ENCODE measurements around the gene C21orf58.

Gene C21orf58

GRCh38 chr21:46268371-46268770 lies 55.3 kb downstream of the C21orf58 start:
- peak in 2 of 10 donors; percentile 42 to 61 for DNase-seq
- intact Hi-C loops (cut with DNase I), result no loop called here

- peak in 2 of 10 donors; percentile 57 to 63 for DNase-seq
Measured at GRCh38 chr21:46266946-46267345, 56.7 kb downstream of the C21orf58 start.

GRCh38 chr21:46265736-46266525 lies 57.7 kb downstream of the C21orf58 start:
- intact Hi-C loops (cut with DNase I), result no loop called here
- peak in 1 of 10 donors; percentile 61 for DNase-seq

More at GRCh38 chr21:46266946-46267345, 56.7 kb downstream of the C21orf58 start:
- intact Hi-C loops (cut with DNase I), result no loop called here

GRCh38 chr21:46264690-46265144 lies 59.0 kb downstream of the C21orf58 start:
- DNase-seq, result peak in 2 of 10 donors; percentile 78 to 83
- intact Hi-C loops (cut with DNase I), result no loop called here

GRCh38 chr21:46264046-46264689 lies 59.5 kb downstream of the C21orf58 start:
- intact Hi-C loops (cut with DNase I), result no loop called here
- DNase-seq, result peak in 2 of 10 donors; percentile 68 to 75

- intact Hi-C loops (cut with DNase I), result no loop called here
- no peak for DNase-seq
Measured at GRCh38 chr21:46256501-46256994, 67.1 kb downstream of the C21orf58 start.

- no peak for DNase-seq
- intact Hi-C loops (cut with DNase I), result no loop called here
Measured at GRCh38 chr21:46255758-46256337, 67.8 kb downstream of the C21orf58 start.

GRCh38 chr21:46255166-46255565 lies 68.5 kb downstream of the C21orf58 start:
- peak in 1 of 10 donors; percentile 75 for DNase-seq
- intact Hi-C loops (cut with DNase I), result no loop called here

GRCh38 chr21:46254208-46254975 lies 69.3 kb downstream of the C21orf58 start:
- intact Hi-C loops (cut with DNase I), result no loop called here
- peak in 1 of 10 donors; percentile 68 for DNase-seq

- no peak for DNase-seq
- intact Hi-C loops (cut with DNase I), result no loop called here
Measured at GRCh38 chr21:46253610-46254124, 70.0 kb downstream of the C21orf58 start.

GRCh38 chr21:46252840-46253239 lies 70.8 kb downstream of the C21orf58 start:
- DNase-seq, result no peak
- intact Hi-C loops (cut with DNase I), result no loop called here

Measured in posterior cingulate gyrus (tissue), 11 donors.